Muscle of leg (tissue), 11 donors: Measurements from ENCODE around the gene EFHB. TPM values are rescaled to one million over a fixed set of nuclear protein-coding genes. Genes with fewer than 3 reads are reported as not detected.

ENCODE experiments used
- DNase-seq: peaks from one replicate; pipeline ENCODE4 v3.0.0; 2013
- H3K27ac ChIP-seq: one replicate; pipeline ENCODE4 v1.5.1; 2013; ENCODE audit warnings: mild to moderate bottlenecking, low read length, control low read depth
- H3K27me3 ChIP-seq: one replicate; pipeline ENCODE4 v1.6.1; 2013; ENCODE audit warnings: low read length; ENCODE audit not compliant: control insufficient read depth, insufficient read depth
- H3K36me3 ChIP-seq: one replicate; pipeline ENCODE4 v1.6.1; 2013; ENCODE audit warnings: low read length; ENCODE audit not compliant: control insufficient read depth, insufficient read depth
- H3K4me1 ChIP-seq: one replicate; pipeline ENCODE4 v1.6.1; 2013; ENCODE audit warnings: low read length; ENCODE audit not compliant: control insufficient read depth, insufficient read depth
- H3K4me3 ChIP-seq: one replicate; pipeline ENCODE4 v1.5.1; 2013; ENCODE audit warnings: low read length, control low read depth
- H3K9me3 ChIP-seq: replicated peaks from 2 replicates; pipeline ENCODE4 v1.6.1; 2013; ENCODE audit warnings: low read depth, low read length; ENCODE audit not compliant: control insufficient read depth
- WGBS: methylation state at CpG from one replicate; pipeline ENCODE4 v1.1.5; 2013; ENCODE audit warnings: missing lambda C conversion rate; ENCODE audit not compliant: insufficient coverage; 5-methylcytosine and 5-hydroxymethylcytosine counted together
- polyA plus RNA-seq, 8 donors: library from polyadenylated mRNA; unstranded; fragments of 120-200 nt; gene quantifications; one replicate each; pipeline versions ENCODE4 v1.2.1 to v1.2.3, GENCODE V29; 2013; ENCODE audit warnings: inconsistent platforms in 1 of 8, low replicate concordance in 1 of 8; ENCODE audit not compliant: insufficient read length in 8 of 8, insufficient read depth in 1 of 8
- total RNA-seq: library from RNA; stranded (reverse); fragments of 120-200 nt; gene quantifications from one replicate; pipeline ENCODE4 v1.2.4, GENCODE V29; 2013

Gene EFHB
- total and polyA plus RNA-seq, 9 donors, result 0.47 to 2.2 (median 0.89) TPM

DNA sequence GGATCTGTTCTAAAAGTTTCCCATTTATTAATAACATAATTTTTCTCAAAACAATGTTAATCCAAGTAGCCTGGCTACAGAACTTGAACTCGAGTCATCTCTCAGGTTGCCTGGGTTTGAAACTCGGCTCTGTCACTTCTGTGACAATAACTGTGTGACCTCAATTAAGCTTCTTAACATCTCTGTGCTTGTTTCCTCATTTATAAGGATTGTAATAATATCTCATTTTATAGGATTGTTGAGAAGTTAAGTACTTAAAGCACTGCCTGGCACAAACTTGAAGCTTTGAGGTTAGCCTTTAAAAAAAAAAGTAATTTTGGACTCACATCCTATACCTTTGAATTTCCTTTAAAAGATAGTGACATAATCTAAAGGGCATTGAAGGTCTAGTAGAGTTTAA, 16.3 kb upstream of the EFHB start:
- Histone ChIP-seq H3K27ac (no peak overlapping the region), H3K4me1 (peaks cover 8% of the 10 kb centered on the region), H3K36me3 (peaks cover 20% of the 10 kb centered on the region), H3K9me3 (no peaks in the 10 kb centered on the region), H3K4me3 (no peak overlapping the region), H3K27me3 (no peaks in the 10 kb centered on the region)
- 100% methylated on average over 1 of the region's 2 CpGs for WGBS
- no peak for DNase-seq

DNA sequence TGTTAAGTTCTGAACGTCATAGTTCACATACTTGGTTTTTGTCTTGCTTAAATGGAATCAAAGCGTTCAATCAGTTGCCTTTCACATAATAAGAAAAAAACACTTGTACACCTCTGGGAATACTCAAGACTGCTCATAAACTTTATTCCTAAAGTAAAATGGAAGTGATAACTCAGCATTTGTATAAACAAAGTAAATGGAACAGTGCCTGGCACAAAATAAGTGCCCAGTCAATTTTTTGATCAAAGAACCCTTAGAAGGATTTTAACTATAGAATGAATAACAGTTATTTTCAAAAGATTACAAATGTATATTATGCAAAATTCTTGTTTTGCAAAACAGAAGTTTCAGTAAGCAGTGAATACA, 14.2 kb upstream of the EFHB start:
- DNase-seq, result no peak
- Histone ChIP-seq H3K36me3 (peaks cover 10% of the 10 kb centered on the region), H3K4me1 (peaks cover 8% of the 10 kb centered on the region), H3K27ac (peak overlapping the region; percentile 99), H3K4me3 (peak overlapping the region; percentile 98), H3K9me3 (no peaks in the 10 kb centered on the region), H3K27me3 (no peaks in the 10 kb centered on the region)
- WGBS, result no CpG with 5 or more reads among the region's 2 CpGs

DNA sequence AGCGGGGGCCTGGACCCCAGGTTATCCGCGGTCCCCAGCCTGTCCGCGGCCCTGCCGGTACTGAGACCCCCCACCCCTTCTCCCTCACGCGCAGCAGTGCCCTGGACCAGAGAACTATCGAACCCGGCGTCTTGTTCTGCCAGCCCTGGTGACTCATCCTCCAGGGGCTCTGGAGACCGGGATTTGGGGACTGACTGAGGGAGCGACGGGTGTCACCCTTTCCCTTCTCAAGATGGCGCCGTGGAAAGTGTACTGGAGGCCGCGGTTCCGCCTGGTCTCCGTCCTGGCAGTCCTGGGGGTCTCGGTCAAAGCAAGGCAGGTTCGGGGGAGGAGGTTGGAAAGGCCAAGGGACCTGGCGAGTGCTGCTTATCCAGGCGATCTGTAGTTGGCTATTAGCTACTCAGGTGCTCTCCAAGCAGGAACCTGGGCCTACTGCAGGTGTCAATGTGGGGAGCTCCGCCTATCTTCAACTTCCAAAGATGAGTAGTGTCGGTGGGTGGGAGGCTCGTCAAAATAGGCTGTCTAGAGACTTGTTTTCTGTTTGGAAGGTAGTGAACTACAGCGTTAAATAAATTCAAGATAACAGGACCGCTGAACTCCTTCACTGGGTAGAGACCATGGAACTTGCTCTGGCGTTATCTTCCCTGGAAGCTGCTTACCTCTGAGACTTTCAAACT, 13.7 kb upstream of the EFHB start:
- DNase-seq, result peak; percentile 69
- no peaks in the 10 kb centered on the region for H3K9me3 ChIP-seq
- peaks cover 10% of the 10 kb centered on the region for H3K36me3 ChIP-seq
- peak overlapping the region; percentile 99 for H3K27ac ChIP-seq
- H3K4me3 ChIP-seq, result peak overlapping the region; percentile 98
- H3K4me1 ChIP-seq, result peaks cover 8% of the 10 kb centered on the region
- H3K27me3 ChIP-seq, result no peaks in the 10 kb centered on the region
- 0% methylated on average over 10 of the region's 30 CpGs for WGBS

DNA sequence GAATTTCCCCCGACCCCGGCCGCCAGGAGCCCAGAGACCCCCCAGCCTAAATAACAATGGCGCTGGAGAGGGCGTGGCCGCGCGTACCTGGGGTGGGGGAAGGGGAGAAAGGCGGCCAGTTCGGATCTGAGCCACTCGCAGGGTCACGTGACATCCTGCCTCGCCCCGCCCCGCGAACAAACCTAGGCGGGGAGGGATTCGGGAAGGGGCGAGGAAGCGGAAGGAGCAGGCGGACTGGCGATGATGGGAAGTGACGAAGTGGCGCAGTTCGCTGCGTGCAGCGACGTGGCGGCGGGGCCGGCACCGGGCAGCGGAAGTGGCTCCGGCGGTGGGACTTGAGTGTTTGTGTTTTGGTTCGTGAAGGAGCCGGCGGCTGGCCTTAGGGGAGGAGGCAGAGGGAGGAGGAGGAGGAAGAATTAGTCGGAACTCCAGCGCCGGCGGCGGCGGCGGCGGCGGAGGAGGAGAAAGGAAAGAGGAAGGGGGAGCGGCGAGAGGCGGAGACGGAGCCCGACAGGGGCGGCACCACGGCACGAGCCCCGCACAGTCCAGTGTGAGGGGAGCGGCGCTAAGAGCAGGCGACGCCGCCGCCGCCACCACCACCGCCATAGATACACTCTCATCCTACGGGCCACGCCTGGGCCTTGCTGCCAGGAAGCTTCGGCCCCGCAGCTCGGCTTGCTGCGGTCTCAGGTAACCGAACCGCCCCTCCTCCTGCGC, 13.0 kb upstream of the EFHB start, which contains the start of gene RAB5A:
Gene RAB5A (plus strand): TSS at position 266 of the 717 bp plus-strand sequence. CDS start 3,802 bp downstream, outside the sequence.
- no peaks in the 10 kb centered on the region for H3K9me3 ChIP-seq
- H3K4me3 ChIP-seq, result peak within 1 kb of the TSS; percentile 98
- WGBS, result under 1% methylated on average over 51 of the region's 73 CpGs
- peak within 1 kb of the TSS; percentile 99 for H3K27ac ChIP-seq
- H3K4me1 ChIP-seq, result peaks cover 8% of the 10 kb centered on the region
- peaks cover 7% of the 10 kb centered on the region for H3K36me3 ChIP-seq
- DNase-seq, result peak; percentile 99
- no peaks in the 10 kb centered on the region for H3K27me3 ChIP-seq

DNA sequence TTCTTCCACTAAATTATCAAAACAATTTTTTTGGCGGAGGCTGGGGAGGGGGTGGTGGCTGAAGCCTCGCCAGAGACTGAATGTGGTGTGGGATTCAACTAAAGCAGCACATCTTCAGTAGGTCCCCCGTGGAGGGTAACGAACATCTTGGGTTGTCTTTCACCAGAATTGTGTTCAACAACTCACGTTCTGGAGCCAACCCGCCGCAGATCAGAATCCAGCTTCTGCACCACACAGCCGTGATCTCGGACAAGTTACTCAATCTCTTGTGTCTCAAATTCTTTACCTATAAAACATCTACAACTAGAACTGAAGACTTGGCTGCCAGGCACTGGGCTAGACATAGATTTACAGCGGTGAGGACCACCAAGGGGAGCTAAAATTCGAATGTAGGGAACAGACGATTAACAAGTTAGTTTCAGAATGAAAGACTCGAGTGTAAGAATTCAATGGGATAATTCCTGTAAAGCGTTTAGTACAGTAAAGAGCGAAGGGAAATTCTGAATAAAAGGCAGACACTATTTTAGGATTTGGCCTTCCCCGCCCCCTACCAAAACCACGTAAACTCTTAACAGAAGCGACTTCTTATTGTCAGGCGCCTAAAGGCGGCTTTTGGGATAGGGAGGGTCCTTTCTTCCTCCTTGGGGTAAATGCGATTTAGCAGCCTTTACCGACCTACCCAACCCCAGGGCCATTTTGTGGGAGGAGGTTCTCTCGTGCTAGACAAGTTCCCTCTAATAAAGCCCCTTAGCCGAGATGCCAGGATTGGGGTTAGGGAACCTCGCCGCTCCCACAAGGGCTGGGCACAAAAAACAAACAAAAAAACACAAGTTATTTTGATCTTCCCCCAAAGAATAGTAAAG, 12.2 kb upstream of the EFHB start:
- Histone ChIP-seq H3K27ac (peak overlapping the region; percentile 99), H3K36me3 (no peaks in the 10 kb centered on the region), H3K9me3 (no peaks in the 10 kb centered on the region), H3K4me3 (peak overlapping the region; percentile 98), H3K27me3 (no peaks in the 10 kb centered on the region), H3K4me1 (peaks cover 8% of the 10 kb centered on the region)
- 72% methylated on average over 9 of the region's 26 CpGs for WGBS
- peak; percentile 21 for DNase-seq

DNA sequence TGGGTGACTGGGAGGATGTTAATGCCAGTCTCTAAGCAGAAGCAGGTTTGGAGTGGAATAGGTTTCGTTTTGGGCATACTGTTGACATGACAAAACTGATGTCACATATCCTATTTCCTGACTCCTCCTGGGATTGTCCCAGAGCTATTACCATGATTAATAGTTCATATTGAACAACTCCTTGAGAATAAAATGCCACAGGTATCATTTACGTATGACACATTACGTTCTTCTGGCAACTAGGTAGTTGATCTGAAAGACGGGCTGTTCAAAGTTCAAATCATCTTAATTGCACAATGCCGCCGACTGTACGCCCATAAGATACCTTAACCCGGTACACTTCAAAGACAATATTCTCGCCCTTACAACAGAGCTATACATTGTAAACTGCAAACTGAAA, 11.5 kb upstream of the EFHB start:
- Histone ChIP-seq H3K36me3 (no peaks in the 10 kb centered on the region), H3K4me3 (no peak overlapping the region), H3K27me3 (no peaks in the 10 kb centered on the region), H3K27ac (no peak overlapping the region), H3K4me1 (peaks cover 8% of the 10 kb centered on the region), H3K9me3 (no peaks in the 10 kb centered on the region)
- no peak for DNase-seq
- no CpG with 5 or more reads among the region's 9 CpGs for WGBS

DNA sequence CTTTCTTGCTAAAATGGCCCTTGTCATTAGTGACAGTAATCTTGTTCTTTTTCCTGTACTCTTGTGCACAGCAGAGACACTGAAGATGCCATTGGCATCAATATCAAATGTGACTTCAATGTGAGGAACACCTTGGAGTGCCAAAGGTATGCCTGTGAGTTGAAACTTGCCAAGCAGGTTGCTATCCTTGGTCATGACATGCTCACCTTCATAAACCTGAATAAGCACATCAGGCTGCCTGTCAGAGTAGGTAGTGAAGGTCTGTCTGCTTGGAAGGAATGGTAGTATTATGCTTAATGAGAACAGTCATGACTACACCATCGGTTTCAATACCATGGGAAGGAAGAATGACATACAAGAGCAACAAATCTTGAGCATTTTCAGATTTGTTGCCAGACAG, 6.6 kb upstream of the EFHB start:
- Histone ChIP-seq H3K9me3 (no peaks in the 10 kb centered on the region), H3K36me3 (no peaks in the 10 kb centered on the region), H3K4me1 (no peaks in the 10 kb centered on the region), H3K4me3 (no peak overlapping the region), H3K27ac (no peak overlapping the region), H3K27me3 (no peaks in the 10 kb centered on the region)
- no peak for DNase-seq
- no CpG with 5 or more reads among the region's 1 CpG for WGBS

DNA sequence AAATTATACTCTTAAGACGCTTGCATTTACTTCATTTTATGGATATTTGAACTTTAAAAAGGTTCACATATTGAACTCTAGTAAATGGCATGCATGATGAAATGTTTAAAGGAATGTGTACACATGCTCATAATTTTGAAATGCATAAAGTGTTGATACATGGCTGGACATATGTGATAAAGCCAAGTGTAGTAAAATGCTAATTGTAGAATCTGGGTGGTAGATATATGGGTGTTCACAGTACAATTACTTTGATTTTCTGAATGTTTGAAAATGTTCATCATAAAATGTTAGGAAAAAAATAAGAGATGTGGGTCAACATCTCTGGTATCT, 4.2 kb upstream of the EFHB start:
- Histone ChIP-seq H3K36me3 (no peaks in the 10 kb centered on the region), H3K9me3 (no peaks in the 10 kb centered on the region), H3K27ac (no peak overlapping the region), H3K4me3 (no peak overlapping the region), H3K4me1 (no peaks in the 10 kb centered on the region), H3K27me3 (peaks cover 4% of the 10 kb centered on the region)
- WGBS, result no CpG with 5 or more reads among the region's 1 CpG
- no peak for DNase-seq

DNA sequence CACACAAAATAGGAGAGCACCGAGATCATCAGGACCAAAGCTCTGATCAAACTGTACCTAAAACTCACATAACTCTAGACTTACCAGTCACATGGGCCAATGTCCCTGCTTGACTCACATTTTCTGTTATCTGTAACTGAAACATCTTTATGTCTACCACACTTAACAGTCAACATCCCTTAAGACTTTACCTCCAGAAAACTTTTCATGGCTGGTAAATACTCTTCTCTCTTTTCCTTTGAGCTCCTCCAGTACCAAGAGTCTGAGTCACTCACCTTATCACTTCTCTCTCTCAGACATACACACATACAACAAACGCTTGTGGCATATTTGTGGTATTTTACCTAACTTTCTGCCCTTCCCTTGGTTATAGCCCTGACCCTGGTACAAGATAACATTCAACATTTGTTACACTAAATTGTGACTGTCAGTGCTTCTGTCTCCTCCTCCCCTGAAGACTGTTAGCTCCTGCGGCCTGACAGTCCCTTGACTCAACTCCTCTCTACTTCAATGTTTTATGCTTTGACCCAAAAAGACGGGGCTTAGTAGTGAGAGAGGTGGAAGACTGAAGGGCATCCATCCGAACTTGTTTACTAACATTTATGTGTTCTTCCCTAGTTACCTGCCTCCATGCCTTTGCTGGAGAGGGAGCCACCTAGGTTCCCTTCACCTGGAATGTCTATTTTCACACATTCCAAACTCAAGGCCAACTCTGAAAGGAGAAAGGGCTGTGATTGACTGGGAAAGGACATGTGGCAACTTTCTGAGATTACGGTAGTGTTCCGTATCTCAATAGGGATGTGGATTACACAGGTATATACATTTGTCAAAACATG, 3.7 kb upstream of the EFHB start:
- no peak overlapping the region for H3K27ac ChIP-seq
- no peaks in the 10 kb centered on the region for H3K4me1 ChIP-seq
- no peaks in the 10 kb centered on the region for H3K36me3 ChIP-seq
- 42% methylated on average over 2 of the region's 7 CpGs for WGBS
- no peak overlapping the region for H3K4me3 ChIP-seq
- H3K9me3 ChIP-seq, result no peaks in the 10 kb centered on the region
- DNase-seq, result no peak
- peaks cover 4% of the 10 kb centered on the region for H3K27me3 ChIP-seq
